Mammary epithelial cell (primary cell): ENCODE results near the gene ERAS.

ENCODE experiments used
- CTCF ChIP-seq, 2 donors: IDR thresholded peaks in 1 of 2; conservative IDR thresholded peaks in 1 of 2; 2 replicates each; pipeline ENCODE4 v1.5.1; 2011 to 2012; ENCODE audit warnings: inconsistent platforms in 2 of 2, low read length in 2 of 2, mild to moderate bottlenecking in 2 of 2, control low read depth in 1 of 2, low read depth in 1 of 2; ENCODE audit not compliant: insufficient read depth in 1 of 2; ENCODE audit errors: extremely low read depth in 1 of 2
- EZH2 ChIP-seq: IDR thresholded peaks from 2 replicates; pipeline ENCODE4 v1.6.1; 2012; ENCODE audit warnings: low read length, inconsistent platforms, borderline replicate concordance

GRCh38 chrX:48791063-48791820 lies 35.1 kb upstream of the ERAS start:
- TF ChIP-seq CTCF (conservative IDR thresholded peaks at IDR 0.05 in 1 of 2, IDR thresholded peaks at IDR 0.05 in 1 of 2; ENCODE audit: extremely low read depth in 1 of 2, insufficient read depth in 1 of 2, low read depth in 1 of 2, low read length in 2 of 2) (no peak), EZH2 (no peak)
